NCI-H345 treated with DMSO at 0.1 percent for 48 hours (cell line): Measurements from ENCODE around the gene ZWINT.

ENCODE experiments used
- DNase-seq: peaks from one replicate; lab custom pipeline; 2025; ENCODE audit not compliant: unreplicated experiment; lab: John Stamatoyannopoulos, UW

ZWINT gene

DNA sequence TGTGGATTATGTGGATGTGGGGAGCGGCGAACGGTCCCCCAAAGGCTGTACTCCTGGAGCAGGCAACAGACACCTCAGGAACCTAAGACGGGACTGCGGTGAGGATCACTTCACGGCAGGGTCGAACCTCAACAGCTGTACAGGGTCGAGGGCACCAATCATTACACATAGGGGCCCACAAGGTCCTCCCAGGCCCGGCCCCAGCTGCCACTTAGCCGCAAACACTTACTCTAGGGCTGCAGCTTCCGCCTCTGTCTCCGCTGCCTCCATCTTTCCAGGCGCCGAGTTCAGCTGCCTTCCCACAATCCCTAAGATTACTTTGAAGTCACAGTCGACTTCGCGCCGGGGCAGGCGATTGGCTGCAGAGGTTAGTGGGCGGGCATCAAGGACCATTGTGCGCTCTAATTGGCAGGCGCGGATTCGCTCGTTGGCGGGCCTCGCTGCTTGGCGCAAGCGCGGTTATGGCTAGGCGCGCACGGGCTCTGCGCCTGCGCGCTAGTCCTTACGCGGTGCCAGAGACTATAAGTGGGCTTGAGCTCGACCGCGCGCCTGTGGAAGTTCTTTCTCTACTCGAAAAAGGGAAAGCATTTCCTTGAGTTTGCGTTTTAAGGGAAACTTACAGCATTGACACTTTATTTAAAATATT is at the start of gene ZWINT:
Gene ZWINT (minus strand): TSS at position 293 of the 646 bp plus-strand sequence. CDS start 23 bp downstream, at position 270.
- peak; percentile 86 for DNase-seq

DNA sequence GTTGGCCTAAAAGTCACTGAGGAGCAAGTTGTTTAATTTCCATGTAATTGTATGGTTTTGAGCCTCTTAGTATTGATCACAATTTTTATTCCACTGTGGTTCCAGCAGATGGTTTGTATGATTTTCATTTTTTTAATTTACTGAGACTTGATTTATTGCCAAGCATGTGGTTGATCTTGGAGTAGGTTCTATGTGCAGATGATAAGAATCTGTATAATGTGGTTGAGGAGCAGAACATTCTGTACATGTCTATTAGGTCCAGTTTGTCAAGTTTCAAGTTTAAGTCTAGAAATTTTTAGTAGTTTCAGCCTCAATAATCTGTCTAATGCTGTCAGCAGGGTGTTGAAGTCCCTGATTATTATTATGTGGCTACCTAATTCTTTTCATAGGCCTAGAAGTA is 22.7 kb upstream of the ZWINT start:
- no peak for DNase-seq

- DNase-seq: no peak
Measured at GRCh38 chr10:56370217-56371113, 9.4 kb upstream of the ZWINT start.

- no peak for DNase-seq
Measured at GRCh38 chr10:56360583-56360966, 484 bp downstream of the ZWINT start.

DNA sequence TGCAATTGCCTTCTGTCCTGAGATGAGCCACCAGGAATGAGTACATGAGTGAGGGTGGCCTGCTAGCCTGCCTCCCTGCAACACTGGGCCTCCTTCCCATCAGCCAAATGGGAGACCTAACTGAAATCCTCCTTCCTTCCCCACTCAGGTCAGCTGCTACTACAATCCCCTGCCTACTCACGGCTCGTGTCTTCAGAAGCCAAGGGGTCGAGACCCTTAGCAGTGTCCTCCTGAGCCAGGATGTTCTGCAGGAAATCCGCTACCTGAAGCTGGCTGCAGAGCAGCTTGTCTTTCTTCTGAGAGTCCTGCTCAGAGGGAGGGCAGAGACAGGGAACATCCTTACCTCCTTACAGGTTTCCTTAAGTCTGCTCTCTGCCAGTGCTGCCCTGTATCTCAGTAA is 1.2 kb downstream of the ZWINT start:
- DNase-seq: no peak

GRCh38 chr10:56357018-56357417 is 4.0 kb downstream of the ZWINT start:
- DNase-seq: no peak

GRCh38 chr10:56351909-56352630 is 9.0 kb downstream of the ZWINT start:
- no peak for DNase-seq

DNA sequence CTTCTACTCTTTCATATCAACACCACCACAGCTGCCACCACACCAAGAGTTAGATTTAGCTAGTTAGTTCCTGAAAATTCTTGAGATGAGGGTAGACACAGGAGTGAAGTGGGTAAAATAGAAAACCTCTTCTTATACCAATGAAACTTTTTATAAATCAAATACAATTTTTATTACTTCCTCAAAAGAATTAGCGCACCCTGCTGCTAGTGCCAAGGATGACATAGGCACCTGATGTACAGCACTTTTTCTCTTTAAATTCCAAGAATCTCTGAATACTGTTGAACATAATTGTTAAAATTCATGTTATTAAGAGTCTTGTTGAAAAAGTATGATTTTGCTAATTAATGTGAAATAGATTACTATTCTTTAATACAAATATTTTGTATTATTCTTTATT is 11.4 kb downstream of the ZWINT start:
- no peak for DNase-seq

DNA sequence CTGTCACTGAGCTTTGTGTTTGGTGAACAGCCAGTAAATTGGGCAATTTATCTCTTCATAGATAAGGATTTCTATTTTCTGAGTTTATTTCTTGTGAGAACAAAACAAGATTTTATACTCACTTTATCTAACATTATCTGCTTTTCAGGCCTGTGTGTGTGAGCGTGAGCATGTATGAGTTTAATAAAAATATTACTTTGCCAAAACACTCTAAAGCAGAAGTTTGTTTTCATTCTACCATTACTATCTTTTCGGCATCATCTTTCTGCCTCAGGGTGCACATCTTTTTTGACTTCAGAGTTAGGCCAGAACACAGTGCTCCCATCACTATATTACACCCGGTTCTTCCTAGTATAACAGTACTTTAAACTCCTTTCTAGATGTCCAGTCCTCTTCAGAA is 13.0 kb downstream of the ZWINT start:
- DNase-seq: no peak

DNA sequence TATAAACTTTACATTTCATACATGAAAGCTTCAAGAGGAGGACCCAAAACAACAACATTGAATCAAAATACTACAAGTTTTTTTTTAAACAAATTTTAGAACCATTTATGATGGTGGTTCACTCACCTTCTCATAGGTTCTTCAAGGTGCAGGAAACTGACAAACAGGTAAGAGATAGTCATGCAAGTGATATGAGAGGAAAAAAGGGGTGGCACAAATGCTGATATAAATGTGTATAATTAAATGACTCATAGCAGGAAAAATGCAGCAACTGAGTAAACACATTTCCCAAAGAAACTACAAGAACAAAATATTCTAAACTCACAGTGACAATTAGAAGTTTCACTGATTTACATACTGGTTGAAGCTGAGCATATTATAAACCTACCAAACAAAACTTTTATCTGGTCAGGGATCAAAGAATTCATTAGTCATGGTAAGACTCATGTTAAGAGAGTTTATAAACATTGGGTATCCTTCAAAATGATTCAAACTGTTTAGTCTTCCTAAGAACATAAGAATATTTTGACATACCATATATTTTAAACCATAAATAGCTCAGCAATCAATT is 14.1 kb downstream of the ZWINT start:
- no peak for DNase-seq

DNA sequence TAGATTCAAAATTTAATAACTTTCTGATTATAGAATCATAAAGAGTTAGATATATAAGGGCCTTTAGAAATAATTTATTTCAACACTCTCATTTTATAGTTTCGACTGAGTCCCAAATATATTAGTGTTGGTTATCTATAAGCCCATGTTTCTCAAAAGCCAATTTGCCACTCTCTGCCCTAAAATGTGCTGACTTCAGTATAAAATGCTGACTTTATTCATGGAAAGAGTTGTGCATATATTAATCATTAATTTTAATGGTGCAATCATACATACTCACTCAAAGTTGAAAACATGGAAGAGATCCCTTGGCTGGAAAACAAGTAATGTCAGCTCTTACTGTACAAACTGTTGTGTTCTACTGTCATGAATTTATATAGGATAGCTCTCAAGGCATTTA is 19.4 kb downstream of the ZWINT start:
- DNase-seq: no peak

DNA sequence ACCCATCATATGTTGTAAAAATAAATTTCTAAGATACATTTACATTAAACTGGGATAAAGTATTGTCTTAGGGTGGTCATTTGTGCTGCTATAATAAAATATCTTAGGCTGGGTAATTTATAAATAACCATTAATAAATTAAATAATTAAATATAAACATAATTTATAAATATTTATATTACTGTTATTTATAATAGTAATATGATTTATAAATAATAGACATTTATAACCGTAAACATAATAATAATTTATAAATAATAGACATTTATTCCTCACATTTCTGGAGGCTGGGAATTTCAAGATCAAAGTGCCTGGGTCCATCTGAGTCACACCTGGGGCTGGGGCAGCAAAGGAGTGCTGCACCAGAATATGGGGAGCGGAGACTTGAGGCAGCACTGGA is 31.1 kb downstream of the ZWINT start:
- DNase-seq: no peak

- DNase-seq: no peak
Measured at GRCh38 chr10:56327118-56327517, 33.9 kb downstream of the ZWINT start.

DNA sequence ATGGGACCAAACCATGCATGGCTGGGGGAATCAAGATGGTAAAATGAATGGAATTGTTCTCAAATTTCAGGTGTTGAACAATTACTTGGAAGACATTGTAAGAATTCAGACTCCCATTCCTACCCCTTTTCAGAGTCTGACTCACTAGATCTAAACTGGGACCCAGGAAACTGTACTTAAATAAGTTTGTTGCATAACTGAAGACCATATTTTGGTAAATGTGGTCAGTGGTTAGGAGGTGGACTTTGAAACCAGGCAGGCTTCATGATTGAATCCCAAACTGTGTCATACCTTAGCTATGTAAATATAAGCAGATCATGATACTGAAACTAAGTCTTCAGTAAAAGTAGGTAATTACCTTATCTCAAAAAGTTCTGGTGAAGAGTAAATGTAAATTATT is 41.7 kb downstream of the ZWINT start:
- no peak for DNase-seq

GRCh38 chr10:56318816-56319215 is 42.2 kb downstream of the ZWINT start:
- DNase-seq: no peak

GRCh38 chr10:56317603-56318002 is 43.5 kb downstream of the ZWINT start:
- no peak for DNase-seq

- no peak for DNase-seq
Measured at GRCh38 chr10:56316603-56317002, 44.5 kb downstream of the ZWINT start.
